GM12872 (cell line): Measurements from ENCODE around the gene ALK.

ENCODE experiments used
- TF ChIP-seq, protein P1 (sequence below): IDR thresholded peaks from 3 replicates; pipeline ENCODE4 v1.5.1; 2011; ENCODE audit warnings: low read depth, mild to moderate bottlenecking, low read length, moderate library complexity; ENCODE audit not compliant: insufficient read depth

Gene ALK

DNA sequence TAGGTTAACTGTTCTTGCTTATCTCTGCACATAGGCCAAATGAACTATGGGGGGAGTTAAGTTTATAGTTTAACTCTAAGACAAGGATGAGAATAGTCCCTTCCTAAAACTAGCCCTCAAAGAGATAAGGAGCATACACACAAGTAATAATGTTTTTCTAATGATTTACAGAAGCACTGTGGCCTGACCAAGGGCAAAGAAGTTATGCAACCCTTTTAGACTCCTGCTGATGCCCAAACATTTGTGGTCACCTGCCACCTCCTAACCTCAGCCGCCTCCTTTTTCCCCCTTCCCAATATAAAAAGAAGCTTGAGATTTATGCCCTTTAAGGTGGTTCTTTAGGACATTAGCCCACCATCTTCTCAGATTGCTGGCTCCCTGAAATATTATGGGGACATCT is 357.7 kb downstream of the ALK start:
- TF ChIP-seq, protein P1, sequence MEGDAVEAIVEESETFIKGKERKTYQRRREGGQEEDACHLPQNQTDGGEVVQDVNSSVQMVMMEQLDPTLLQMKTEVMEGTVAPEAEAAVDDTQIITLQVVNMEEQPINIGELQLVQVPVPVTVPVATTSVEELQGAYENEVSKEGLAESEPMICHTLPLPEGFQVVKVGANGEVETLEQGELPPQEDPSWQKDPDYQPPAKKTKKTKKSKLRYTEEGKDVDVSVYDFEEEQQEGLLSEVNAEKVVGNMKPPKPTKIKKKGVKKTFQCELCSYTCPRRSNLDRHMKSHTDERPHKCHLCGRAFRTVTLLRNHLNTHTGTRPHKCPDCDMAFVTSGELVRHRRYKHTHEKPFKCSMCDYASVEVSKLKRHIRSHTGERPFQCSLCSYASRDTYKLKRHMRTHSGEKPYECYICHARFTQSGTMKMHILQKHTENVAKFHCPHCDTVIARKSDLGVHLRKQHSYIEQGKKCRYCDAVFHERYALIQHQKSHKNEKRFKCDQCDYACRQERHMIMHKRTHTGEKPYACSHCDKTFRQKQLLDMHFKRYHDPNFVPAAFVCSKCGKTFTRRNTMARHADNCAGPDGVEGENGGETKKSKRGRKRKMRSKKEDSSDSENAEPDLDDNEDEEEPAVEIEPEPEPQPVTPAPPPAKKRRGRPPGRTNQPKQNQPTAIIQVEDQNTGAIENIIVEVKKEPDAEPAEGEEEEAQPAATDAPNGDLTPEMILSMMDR, result no peak

DNA sequence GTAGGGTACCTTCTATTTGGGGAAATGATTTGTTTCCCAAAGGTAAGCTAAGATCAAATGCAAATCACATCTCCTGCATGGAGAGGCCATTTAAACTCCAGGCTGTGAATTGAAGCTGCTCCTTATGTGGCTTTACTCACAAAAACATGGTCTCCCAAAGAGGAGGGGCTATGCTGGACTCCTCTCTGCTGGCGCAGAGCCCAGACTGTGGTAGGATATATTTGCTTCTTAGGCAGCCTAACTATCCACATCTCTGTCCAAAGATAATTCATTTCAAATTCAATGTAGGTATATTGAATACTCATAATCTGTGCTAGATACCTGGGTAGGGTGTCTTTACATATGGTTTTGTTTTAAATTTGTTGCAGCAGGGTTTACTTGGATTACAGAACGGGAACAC is 358.5 kb downstream of the ALK start:
- TF ChIP-seq, protein P1, result no peak

DNA sequence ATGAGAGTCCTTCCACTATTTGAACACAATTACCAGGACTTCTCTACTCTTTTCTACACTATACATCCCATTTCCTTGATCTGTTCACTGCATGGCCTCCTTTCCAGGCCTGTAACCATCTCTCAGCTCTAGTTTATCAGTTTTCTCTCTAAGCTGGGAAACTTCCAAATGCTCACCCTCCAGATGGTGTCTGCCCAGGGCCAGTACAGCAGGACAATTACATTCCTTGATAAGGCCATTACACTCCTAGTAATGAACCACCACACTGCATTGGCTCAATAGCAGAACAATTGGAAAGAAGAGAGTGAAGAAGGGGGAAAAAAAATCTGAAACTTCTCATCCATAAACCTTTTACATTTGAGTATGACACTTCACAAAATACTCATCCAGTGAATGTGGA is 359.1 kb downstream of the ALK start:
- TF ChIP-seq, protein P1, result no peak

DNA sequence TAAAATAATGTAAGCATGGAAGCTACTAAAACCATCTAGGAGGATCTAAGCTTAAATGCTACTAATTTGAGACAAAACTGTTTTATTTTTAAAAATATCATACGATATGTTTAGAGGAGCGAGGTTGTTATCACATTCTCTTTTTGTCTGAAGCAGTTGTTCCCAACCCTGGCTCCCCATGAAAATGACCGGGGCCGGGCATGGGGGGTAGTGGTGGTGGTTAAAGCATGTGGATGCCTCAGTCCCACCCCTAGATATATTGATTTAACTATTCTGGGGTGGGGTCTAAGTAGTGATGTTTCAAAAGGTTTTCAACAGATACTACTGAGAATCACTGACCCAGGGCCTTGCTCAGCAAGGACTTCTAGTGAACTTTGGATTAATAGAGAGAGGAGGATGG is 359.8 kb downstream of the ALK start:
- TF ChIP-seq, protein P1, result no peak

DNA sequence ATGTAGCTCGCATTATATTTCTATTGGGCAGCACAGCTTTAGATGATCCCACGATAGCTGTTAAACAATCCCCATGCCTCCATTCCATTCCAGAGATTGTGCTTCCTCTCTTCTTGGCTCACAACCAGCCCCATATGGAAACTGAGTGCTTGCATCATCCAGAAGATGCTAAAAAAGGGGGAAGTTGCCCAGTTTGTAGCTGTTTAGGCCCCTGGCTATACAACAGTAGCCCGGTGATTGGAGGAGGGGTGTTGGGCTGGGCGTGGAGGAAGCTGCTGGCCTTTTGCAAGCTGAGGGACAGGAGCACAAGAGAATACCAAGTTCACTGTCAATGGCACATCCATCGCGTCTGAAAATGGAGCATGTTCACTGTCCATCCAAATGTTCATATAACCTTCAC is 360.2 kb downstream of the ALK start:
- TF ChIP-seq, protein P1, result no peak

DNA sequence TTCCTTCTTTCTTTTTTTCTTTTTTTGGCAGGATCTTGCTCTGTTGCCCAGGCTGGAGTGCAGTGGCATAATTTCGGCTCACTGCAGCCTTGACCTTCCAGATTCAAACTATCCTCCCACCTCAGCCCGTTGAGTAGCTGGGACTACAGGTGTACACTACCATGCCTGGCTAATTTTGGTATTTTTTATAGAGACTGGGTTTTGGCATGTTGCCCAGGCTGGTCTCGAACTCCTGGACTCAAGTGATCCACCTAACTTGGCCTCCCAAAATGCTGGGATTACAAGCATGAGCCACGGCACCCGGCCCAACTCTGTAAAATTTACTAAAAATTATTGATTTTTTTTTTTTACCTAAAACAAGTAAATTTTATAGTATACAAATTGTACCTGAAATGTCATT is 360.8 kb downstream of the ALK start:
- TF ChIP-seq, protein P1, result no peak

DNA sequence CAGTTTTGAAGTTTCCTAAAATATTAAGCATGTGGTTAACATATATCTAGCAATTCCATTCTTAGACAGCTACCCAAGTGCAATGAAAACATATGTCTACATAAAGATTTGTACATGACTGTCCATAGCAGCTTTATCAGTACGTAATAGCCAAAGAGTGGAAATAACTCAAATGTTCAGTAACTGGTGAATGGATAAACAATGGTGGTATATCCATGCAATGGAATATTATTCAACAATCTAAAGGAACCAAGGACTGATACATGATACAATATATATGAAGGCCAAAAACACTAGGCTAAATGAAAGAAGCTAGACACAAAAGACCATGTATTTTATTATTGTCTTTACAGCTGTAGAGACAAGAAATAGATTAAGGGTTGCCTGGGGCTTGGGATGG is 361.4 kb downstream of the ALK start:
- TF ChIP-seq, protein P1, result no peak

DNA sequence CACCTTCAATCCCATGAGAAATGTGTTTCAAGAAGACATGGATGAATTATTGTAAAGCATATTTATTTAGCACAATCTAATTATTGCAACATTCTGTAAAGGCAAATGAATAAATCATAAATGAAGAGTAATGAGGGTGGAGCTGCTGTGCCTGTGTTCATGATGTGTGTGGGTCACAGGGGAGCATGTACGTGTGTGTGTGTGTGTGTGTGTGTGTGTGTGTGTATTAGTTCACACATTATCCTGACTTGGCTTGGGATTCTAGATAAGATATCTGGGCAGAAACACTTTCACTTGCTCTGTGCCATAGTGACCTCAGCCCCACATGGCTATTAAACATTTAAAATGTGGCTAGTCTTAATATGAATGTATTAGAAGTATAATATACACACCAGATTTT is 361.8 kb downstream of the ALK start:
- TF ChIP-seq, protein P1, result no peak
